Bone marrow (tissue), 2 donors: ENCODE data around the gene CAMK2B.

Experiments
- DNase-seq, 2 donors: peaks; one replicate each; lab custom pipeline; 2025; lab: John Stamatoyannopoulos, UW

Gene CAMK2B

DNA sequence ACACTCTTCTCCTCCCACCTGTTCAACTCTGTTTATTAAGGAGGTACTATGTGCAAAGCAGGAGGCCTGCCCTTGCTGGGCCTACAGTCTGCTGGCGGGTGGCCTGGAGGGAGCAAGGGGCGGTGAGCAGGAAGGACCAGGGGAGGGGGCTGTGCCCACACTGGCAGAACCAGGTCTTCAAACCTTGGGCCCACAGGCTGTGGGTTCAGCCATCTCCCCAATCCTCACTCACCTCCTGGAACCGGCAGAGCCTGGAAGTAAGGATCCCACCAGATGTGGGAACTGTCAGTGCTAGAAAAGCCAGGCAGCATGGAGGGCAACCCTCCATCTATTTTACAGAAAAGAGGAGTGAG, 50.8 kb downstream of the CAMK2B start:
- DNase-seq = no peak

DNA sequence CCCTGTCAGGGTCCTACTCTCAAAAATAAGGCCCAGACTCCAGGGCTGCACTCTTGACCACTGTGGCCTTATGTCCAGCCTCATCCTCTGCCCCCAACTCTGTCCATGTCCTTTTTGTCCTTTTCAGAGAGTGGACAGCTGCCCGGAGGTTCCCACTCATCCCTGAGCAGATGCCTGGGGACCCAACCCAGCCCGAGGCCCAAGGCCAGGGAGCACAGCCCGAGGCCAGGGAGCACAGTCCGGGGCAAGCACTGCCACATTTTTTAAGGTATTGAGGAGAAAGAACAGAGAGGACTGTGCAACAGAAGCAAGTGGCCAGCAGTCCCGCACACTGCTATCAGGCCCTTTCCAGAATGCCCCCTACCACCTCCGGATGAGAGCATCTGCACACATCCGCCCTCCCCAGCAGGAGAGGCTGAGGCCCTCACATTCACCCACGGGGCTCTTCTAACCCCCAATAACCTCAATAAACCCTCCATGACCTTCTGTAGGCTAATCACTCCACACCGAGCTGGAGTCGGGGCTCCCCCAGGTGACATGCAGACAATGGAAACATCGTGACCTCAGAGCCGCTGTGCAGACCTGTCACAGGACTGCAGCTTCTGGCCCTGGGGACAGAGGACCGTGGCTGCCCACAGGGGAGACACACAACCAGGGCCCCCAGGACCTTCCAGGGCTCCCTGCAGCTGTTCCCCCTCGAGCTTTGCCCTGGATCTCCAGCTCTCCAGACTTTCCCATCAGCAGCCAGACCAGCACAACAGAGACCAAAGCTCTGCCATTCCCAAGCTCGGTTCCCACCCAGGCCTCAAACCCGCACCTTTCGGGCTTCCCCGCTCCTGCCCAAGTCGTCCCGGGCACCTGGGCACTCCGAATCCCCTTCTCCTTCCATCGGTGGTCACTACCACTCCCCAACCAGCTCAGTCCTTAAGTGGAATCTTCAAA, 51.4 kb downstream of the CAMK2B start:
- no peak for DNase-seq

DNA sequence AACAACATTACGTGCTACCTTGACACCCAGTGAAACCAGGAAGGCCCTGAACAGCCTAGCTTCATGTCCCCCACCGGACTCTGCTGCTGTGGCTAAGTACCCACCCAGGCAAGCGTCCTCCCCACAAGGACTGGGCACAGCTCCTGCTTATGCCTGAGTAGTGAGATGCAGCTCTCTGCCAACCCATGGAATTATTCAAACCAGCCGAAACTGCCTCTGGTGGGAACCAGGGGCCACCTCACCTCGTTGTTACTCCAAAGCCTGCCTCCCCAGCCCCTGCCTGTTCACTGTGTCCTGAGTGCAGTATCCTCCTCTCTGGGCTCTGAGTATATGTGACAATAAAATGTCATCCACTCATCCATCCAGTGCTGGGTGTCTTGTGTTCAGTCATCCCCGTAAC, 52.4 kb downstream of the CAMK2B start:
- no peak for DNase-seq

DNA sequence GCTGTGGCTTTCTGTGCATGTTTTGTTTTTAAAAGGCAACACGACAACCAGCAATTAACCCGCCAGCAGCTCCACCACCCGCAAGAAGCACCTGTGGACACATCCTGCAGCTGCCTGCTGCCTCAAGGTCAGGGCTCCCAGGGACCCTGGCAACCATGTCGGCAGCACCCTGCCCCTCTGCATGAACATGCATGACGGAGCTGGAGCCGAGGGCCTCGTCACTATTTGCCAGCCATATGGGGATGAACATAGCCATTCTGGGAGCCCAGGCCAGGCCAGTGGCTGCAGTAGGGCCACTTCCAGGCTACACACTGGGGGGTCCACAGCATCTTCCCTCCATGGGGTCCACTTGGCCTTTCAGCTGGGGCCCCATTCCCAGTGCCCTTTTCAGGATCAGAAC, 52.9 kb downstream of the CAMK2B start:
- no peak for DNase-seq

DNA sequence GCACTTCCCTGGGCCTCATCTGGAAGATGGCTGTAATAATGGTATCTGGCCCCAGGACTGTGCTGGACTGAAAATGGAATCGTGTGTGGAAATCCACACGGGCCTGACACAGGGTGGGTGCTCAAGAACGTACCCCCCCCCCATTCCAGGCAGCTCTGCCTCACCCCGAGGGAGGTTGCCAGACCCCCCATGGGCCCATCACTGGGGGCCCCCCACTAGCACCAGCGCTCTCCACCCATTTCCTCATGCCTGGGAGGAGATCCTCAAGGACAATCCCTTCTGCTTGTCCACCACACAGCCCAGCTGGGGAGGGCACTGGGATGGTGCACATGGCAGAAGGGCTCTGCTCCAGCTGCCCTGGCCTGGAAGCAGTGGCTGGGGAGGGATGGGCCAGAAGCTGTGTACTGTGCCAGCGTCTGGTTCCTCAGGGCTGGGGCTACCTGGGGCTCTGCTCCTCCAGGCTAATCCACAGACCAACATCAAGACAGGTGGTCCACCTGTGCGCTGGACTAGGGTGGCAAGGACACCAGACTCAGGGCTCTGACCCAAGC, 55.4 kb downstream of the CAMK2B start:
- no peak for DNase-seq

DNA sequence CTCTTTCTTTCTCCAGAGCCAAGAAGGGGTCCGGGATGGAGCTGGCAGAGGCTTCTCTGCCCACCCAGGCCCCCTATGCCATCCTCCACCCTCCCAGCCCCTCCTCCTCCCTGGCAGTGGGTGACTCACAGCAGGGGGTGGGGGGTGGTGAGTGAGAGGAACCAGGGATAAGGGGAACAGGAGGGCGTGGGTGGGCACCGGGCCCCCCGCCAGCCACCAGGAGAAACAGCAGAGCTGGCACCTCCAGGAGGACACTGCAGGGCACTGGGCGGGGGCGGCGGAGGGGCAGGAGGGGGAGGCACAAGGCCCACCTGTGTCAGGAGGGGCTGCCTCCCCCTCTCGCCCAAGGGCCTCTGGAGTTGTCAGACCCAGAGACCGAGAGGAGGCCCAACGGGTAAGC, 56.0 kb downstream of the CAMK2B start:
- no peak for DNase-seq

DNA sequence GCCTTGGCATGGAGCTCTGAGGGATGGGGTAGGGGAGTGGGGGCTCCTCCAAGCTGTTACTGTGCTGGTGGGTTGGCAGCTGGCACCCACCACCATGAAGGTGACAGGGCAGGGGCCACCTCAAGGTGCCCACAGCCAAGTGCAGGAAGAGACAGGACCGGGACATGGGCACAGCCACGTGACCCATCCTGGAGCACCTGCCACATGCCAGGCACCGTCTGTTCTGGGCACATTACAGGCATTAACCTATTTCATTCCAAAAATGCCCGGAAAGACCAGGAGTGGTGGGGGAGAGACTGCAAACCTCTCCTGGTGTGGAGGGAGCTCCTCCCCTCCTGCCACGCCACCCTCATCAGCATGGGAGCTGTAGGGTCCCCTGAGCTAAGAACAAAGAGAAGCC, 56.7 kb downstream of the CAMK2B start:
- no peak for DNase-seq

DNA sequence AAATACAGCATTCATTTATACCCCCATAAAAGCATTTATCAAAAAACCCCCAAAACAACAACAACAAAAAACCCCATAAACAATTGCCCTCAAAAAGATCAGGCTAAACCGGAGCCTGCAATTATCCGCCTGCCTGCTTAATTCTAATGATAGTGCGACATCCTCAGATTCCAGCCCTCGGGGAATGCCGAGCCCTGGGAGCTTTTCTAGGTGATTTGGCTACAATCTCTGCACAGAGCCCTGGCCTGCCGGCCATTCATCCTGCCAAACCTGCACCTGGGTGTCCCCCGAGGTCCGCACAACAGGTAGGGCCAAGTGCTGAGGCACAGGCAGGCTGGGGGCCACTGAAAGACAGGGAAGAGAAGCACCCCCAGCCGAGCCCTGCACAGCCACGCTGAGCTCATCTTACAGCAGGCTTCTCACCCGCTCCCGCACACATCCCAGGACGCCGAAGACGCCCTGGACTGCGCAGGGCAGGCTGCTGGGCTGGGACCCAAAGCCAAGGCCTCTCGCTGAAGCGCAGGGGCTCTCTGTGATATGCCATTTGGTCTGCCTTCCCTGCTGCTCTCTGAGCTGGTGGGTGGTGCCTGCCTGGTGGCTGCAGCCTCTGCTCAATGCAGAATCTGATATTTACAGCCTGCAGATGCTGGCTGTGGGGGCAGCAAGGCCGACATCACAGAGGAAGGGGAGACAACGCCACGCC, 57.5 kb downstream of the CAMK2B start:
- DNase-seq = no peak

DNA sequence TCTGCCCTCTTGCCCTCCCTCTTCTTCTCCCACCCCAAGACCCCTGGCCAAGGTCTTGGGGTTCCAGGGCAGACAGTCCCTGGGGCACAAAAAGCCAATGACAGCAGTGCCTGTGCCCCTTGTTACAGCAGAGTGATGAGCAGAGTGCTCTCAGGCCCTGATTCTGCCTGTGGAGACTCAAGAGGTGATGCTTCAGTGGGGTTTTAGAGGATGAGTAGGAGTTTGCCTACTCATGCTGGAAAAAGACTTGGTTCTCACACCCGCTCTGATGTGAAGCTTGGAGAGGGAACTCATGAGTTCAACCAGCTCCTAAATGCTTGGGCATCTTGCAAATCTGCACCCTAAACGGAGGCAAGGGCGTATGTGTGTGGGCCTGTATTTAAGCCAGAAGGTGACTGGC, 58.2 kb downstream of the CAMK2B start:
- DNase-seq = no peak

DNA sequence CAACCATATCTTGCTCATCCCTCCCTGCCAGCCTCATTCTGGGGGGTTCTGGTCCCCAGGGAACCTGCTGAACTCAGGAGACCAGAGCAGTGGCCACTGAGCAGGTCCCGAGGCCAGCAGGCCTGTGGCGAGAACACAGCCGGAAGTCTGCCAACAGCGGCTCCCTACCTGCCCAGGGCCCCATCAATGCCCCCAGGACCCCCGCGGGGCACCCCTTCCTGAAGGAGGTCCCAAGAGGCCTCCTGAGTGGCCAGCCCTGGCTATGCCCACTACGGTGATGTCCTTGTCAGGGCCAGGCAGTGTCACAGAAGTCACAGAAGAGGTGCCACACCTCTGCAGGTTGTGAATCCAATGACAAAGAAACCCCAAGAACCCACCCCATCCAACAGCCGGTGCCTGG, 58.9 kb downstream of the CAMK2B start:
- DNase-seq = no peak

DNA sequence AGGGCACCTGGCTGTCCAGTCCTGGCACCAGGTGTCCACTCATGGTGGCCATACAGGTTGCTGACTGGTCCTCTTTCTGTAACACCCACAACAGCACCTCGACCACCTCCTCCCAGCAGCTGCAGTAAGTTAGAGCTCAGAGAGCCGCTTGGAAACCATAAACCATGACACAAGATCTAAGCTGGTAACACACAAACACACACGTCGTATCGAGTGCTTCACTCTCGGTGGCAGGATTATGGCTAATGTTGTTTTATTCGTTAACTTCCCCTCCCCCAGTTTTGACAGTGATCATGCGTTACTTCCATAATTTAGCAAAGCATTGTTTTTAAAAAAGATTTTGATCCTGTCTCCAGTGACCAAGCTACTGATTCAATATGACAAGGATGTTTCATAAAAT, 59.7 kb downstream of the CAMK2B start:
- DNase-seq = no peak

DNA sequence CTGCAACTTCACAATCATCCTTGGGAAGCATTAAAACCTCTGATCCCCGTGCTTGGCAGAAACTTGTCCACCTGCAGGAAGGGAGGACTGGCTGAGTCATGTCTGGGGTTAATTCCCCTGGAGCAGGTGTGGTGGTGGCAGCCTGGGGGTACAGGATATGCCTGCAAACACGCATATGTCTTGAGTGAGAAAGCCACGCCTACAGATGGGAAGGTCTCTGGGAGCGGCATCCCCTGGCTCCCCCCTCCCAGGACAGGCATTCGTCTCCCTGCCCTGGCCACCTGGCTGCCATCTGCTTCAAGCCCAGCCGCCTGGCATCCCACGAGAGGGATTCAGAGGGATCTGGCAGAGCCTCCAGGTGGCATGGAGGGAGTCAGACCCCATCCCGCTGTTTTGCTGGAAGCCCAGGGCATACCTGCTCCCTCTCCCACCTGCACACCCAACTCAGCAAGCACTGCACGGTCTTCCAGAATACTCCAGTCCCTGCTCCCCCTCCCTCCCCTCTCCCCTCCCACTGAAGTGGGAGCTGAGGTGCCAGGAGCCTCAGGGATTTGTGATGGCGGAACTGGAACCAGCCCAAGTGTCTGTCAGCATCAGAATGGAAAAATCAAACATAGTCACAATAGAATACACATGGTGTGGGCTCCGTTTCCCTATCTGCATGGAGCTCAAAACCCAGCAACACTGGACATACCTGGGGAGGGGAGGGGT, 61.0 kb downstream of the CAMK2B start:
- no peak for DNase-seq

DNA sequence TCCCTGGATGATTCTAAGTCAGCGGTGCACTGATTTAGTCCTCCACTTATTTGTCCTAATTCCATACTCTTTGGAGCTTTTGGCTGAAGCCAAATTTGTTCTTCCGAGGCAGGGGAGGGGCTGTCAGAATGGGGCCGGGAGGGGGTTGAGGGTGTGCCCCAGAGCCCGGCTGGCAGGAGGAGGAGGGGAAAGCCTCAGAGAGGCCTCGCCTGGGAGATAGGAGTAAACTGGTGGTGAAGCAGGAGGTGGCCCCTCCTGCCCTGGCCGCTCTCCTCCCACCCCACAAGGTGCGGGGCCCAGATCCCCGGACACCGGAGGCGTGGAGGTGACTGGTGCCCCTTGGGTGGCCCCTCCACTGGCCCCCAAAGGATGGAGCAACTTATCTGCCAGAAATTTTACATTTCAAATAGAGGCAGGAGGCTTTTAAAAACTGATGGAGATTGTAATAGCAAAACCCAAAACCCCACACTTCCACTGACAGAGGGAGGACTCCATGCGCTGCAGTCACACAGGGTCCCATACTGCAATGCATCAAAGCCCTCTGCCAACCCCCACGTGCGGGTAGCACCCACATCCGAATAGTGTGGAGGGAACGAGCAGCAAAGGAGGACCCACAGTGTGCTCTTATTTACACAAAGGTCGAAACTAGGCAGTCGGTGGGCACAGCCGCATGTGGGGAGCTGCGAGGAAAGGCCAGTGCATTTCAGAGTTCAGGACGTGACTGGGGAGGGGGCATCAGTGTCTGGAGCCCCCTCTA, 61.9 kb downstream of the CAMK2B start:
- DNase-seq = no peak

DNA sequence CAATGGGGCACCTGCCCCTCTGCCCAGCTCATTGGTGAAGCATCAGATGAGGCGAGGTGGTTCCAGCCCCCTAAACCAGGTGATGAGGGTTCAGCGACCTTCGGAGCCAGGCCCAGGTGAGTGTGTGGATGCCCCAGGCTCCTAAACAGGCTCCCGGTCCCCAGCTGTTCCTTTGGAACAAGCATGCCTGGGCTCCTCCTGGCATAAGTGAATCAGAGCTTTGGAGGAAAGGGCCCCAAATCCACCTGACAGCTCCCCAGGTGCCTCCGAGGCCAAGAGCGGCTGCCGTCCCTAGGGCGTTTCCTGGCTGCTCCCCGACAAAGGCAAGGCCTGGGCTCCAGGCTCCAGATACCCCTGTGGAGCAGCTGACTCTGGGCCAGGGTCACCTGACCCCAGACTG, 63.4 kb downstream of the CAMK2B start:
- DNase-seq = no peak

DNA sequence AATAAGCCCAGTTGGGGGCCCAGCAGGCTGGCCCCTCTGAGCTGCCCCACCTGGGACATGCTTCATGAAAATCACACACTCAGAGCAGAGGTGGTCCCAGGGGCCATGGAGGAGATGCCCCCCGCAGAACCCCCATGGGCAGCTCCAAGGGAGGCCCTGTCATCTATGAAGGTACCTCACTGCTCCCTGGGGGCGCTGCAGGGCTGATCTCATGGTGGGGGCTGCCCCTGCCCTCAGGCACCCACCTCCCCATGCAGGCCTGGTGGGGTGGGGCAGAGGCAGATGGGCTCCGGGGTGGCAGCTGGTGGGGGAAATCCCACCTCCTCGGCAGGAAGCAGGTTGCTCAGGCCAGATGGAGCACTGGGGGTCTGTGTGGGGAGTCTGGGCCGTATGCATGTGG, 64.2 kb downstream of the CAMK2B start:
- DNase-seq = no peak

DNA sequence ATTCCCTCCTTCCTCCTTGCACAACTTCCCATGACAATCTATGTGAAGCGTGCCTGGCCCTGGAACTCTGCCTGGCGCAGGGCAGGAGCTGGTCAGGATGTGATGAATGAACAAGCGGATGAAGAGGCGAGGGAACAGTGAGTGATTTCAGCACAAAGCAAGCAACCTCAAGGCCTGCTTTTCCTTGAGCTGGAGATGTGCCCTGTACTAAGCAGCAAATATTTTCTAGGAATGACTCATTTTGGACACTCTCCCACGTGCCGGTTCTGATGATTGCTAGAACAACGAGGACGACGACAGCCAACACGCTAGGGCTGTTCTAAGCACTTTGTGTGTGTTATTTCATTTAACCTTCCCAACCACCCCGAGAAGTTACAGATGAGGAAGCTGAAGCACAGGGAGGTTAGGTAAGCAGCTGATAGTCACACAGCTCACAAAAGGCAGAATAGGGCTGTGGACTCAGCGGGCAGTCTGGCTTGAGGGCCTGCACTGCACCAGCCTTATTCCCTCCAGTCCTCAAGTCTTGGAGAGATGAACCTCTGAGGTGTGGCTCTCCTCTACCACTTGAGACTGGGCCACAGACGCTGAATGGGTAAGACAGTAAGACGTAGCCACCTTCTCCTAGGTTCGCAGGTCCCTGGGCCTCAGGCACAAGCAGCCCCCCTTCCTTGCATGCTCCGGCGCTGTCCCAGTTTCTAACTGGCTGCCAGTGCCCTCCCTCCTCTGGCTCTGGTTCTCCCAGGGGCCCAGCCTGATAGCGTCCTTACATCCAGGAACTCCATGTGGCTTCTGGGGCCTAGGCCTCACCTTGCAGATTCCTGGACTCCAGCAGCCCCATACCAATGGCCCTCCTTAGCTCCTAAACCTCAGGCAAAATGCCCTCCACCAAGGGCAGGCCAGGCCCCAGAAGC, 65.6 kb downstream of the CAMK2B start:
- DNase-seq = no peak

DNA sequence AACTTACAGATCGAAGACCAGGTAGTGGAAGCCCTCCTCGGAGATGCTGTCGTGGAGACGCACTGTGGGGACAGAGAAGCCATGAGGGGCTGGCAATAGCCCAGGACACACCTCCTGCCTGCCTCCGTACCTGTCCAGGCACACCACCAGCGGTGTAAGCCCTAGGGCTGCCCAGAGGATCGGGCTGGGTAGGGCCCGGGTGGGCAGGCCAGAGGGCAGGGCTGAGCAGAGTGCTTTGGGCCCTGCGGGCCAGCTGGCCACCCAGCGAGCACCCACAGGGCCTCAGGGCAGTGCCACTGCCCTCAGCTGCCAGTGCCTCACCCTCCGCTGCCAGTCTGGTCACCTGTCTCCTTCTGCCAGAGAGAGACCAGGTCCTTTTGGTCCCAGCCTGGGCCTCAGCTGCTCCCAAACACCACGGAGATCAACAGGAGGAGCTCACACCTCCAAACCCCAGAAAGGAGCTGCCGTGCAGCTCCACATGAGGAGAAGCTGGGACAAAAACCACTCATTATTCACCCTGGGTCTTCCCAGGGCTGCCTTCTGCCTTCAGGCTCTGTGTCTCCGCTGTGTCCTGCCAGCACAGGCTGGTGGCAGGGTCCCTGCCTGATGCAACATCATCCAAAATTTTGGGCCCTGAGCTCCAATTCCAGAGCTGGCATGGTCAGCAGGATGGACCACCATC, 66.4 kb downstream of the CAMK2B start:
- no peak for DNase-seq

DNA sequence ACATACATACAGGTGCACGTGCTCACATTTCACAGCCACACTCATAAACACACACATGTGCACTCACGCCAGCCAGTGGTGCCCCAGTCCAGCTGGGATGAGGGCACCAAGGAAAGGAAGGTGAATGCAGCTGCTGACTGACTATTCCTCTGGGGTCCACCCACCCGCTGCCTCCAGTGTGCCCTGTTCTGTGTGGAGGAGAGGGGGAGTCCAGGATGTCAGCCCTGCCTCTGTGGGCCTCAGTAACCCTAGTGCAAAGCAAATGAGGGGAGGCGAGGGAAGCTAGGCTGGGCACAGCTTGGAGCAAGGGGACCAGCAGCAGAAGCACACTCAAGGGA, 67.0 kb downstream of the CAMK2B start:
- no peak for DNase-seq

DNA sequence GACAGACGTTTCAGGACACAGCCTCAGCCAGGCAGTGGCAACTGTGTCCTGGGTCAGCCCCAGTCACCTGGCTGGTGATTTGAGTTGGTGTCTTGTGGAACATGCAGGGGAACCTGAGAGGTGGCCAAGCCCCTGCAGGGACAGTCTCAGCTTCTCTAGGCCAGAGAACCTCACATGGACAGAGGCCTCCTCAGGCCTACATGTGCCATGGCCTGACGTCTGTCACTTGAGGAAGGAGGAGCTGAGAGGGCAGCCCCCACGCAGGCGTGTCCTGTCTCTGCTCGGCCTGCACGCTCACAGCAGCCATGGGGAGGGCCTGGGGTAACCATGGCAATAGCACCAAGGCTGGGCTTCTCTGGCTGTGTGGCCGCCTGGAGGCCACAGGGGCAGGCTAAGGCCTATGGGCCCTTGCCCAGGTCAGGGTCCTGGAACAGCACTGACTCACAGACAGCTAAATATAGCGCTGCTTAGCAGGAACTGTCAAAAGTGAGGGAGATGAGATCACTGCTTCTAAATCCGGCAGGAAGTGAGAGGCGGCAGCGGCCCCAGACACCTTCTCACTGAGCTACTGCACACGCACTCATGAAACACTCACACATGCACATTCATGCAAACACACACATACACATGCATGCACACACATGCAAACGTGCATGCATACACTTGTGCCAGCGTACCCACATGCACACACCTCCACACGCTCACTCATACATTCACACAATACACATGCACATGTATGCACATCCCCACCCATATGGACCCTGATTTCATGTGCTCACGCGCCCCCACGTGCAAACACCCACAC, 67.6 kb downstream of the CAMK2B start:
- DNase-seq = peak; percentile 32 to 91
